ENCODE results near the gene CUEDC1.

The CUEDC1 gene

GRCh38 chr17:57811638-57812280 lies 143.5 kb downstream of the CUEDC1 start:
- DNase-seq: no peak

More at GRCh38 chr17:57811638-57812280, 143.5 kb downstream of the CUEDC1 start:
- TF ChIP-seq GATA1 (IDR thresholded peaks at IDR 0.05; ENCODE audit: low read depth, low read length) (no peak), POLR2A (IDR thresholded peaks at IDR 0.05; ENCODE audit: low read length) (no peak)
